ENCODE results near the gene RGS10. TPM values are rescaled to one million over a fixed set of nuclear protein-coding genes. Genes with fewer than 3 reads are reported as not detected.
A peak's percentile ranks its signal among the peaks of the same experiment; 100 is the strongest.

Gene RGS10
- total RNA-seq, 1 donor from 2014 or later: 311 TPM

- peak; percentile 68 for TF ChIP-seq CTCF (IDR thresholded peaks at IDR 0.05; ENCODE audit: partially characterized antibody, unreplicated experiment)
- DNase-seq: peak; percentile 71
- Mint-ChIP-seq H3K27me3 (ENCODE audit: unreplicated experiment) (peaks cover 18% of the 10 kb centered on the region), H3K9me3 (ENCODE audit: unreplicated experiment) (peaks cover 12% of the 10 kb centered on the region), H3K4me3 (ENCODE audit: unreplicated experiment) (peak overlapping the region; percentile 73), H3K4me1 (ENCODE audit: low read depth, unreplicated experiment) (peaks cover 57% of the 10 kb centered on the region), H3K36me3 (ENCODE audit: unreplicated experiment) (peaks cover 2% of the 10 kb centered on the region), H3K27ac (ENCODE audit: unreplicated experiment) (peak overlapping the region; percentile 94)
These were observed 15.6 kb downstream of the RGS10 start for GRCh38 chr10:119526621-119527592.

- no peak for TF ChIP-seq CTCF (IDR thresholded peaks at IDR 0.05; ENCODE audit: partially characterized antibody, unreplicated experiment)
- no peak for DNase-seq
- Mint-ChIP-seq H3K9me3 (ENCODE audit: unreplicated experiment) (peaks cover 12% of the 10 kb centered on the region), H3K27me3 (ENCODE audit: unreplicated experiment) (peaks cover 20% of the 10 kb centered on the region), H3K36me3 (ENCODE audit: unreplicated experiment) (peaks cover 4% of the 10 kb centered on the region), H3K4me3 (ENCODE audit: unreplicated experiment) (peak overlapping the region; percentile 73), H3K27ac (ENCODE audit: unreplicated experiment) (peak overlapping the region; percentile 94), H3K4me1 (ENCODE audit: low read depth, unreplicated experiment) (peaks cover 49% of the 10 kb centered on the region)
These were observed 16.4 kb downstream of the RGS10 start for GRCh38 chr10:119526149-119526548.

GRCh38 chr10:119525116-119525515, 17.4 kb downstream of the RGS10 start:
- Mint-ChIP-seq H3K4me3 (ENCODE audit: unreplicated experiment) (peak overlapping the region; percentile 13), H3K4me1 (ENCODE audit: low read depth, unreplicated experiment) (peaks cover 43% of the 10 kb centered on the region), H3K9me3 (ENCODE audit: unreplicated experiment) (peaks cover 12% of the 10 kb centered on the region), H3K36me3 (ENCODE audit: unreplicated experiment) (peaks cover 4% of the 10 kb centered on the region), H3K27me3 (ENCODE audit: unreplicated experiment) (peaks cover 20% of the 10 kb centered on the region), H3K27ac (ENCODE audit: unreplicated experiment) (peak overlapping the region; percentile 38)
- DNase-seq: no peak
- TF ChIP-seq CTCF (IDR thresholded peaks at IDR 0.05; ENCODE audit: partially characterized antibody, unreplicated experiment): no peak

- Mint-ChIP-seq H3K36me3 (ENCODE audit: unreplicated experiment) (peaks cover 4% of the 10 kb centered on the region), H3K4me3 (ENCODE audit: unreplicated experiment) (no peak overlapping the region), H3K9me3 (ENCODE audit: unreplicated experiment) (peaks cover 12% of the 10 kb centered on the region), H3K27ac (ENCODE audit: unreplicated experiment) (peak overlapping the region; percentile 38), H3K4me1 (ENCODE audit: low read depth, unreplicated experiment) (peaks cover 45% of the 10 kb centered on the region), H3K27me3 (ENCODE audit: unreplicated experiment) (peaks cover 21% of the 10 kb centered on the region)
- no peak for TF ChIP-seq CTCF (IDR thresholded peaks at IDR 0.05; ENCODE audit: partially characterized antibody, unreplicated experiment)
- no peak for DNase-seq
These were observed 17.8 kb downstream of the RGS10 start for GRCh38 chr10:119524720-119525070.

Data from glutamatergic neuron (in vitro differentiated cells).